Kidney (tissue), 14 donors: Measurements from ENCODE around the gene DSCAML1. TPM values are rescaled to one million over a fixed set of nuclear protein-coding genes. Genes with fewer than 3 reads are reported as not detected.

ENCODE experiments used
- DNase-seq, 5 donors: peaks; one replicate each; pipeline ENCODE4 v3.0.0-alpha.2; 2013 to 2020
- FAIRE-seq: peaks from 2 replicates; lab custom pipeline; 2012; peaks lifted over from hg19 to GRCh38; lab: Jason Lieb, UNC
- H3K27ac ChIP-seq, 2 donors: one replicate each; pipeline ENCODE4 v1.7.0; 2013; ENCODE audit warnings: low read depth in 2 of 2, low read length in 2 of 2, inconsistent platforms in 1 of 2
- H3K27me3 ChIP-seq: one replicate; pipeline ENCODE4 v1.7.1; 2013; ENCODE audit warnings: low read length, inconsistent platforms; ENCODE audit not compliant: control insufficient read depth, insufficient read depth
- H3K36me3 ChIP-seq, 3 donors: one replicate each; pipeline versions ENCODE4 v1.7.0 to v1.7.1; 2013; ENCODE audit warnings: low read length in 3 of 3, control low read depth in 1 of 3, inconsistent platforms in 1 of 3; ENCODE audit not compliant: insufficient read depth in 3 of 3, control insufficient read depth in 2 of 3
- H3K4me1 ChIP-seq, 3 donors: one replicate each; pipeline versions ENCODE4 v1.7.0 to v1.7.1; 2013; ENCODE audit warnings: low read length in 3 of 3, inconsistent platforms in 1 of 3, low read depth in 1 of 3; ENCODE audit not compliant: control insufficient read depth in 2 of 3, insufficient read depth in 2 of 3
- H3K4me3 ChIP-seq, 3 donors: one replicate each; pipeline versions ENCODE4 v1.7.0 to v1.8.1; 2013; ENCODE audit warnings: low read length in 3 of 3, control low read depth in 1 of 3, inconsistent platforms in 1 of 3
- H3K9ac ChIP-seq, 3 donors: one replicate each; pipeline versions ENCODE4 v1.7.0 to v1.7.1; 2013; ENCODE audit warnings: low read length in 3 of 3, control low read depth in 1 of 3, inconsistent platforms in 1 of 3
- H3K9me3 ChIP-seq, 3 donors: one replicate each; pipeline versions ENCODE4 v1.7.0 to v1.7.1; 2013; ENCODE audit warnings: low read length in 3 of 3, control low read depth in 1 of 3, inconsistent platforms in 1 of 3; ENCODE audit not compliant: control insufficient read depth in 2 of 3, insufficient read depth in 1 of 3
- intact Hi-C: fragments of 100-400 bp; cut with DNase I; formaldehyde crosslinking; loops from one replicate; pipeline ENCODE4 v1.11.1; 2022
- polyA plus RNA-seq: library from polyadenylated mRNA; stranded (reverse); fragments of 350-450 nt; fragmentation: Illumina TruSeq; extraction: RNeasy Lipid Tissue Mini Kit (QIAGEN cat#74804); gene quantifications from one replicate; pipeline ENCODE4 v1.2.3, GENCODE V29; 2014; ENCODE audit warnings: low read depth, low replicate concordance; ENCODE audit not compliant: insufficient read depth
- total RNA-seq: library from RNA; stranded (reverse); fragmentation: NEBNext Ultra II Directional; extraction: Animal tissue kit (Norgen Biotek cat#: 25700); gene quantifications from one replicate; pipeline ENCODE4 v1.2.1, GENCODE V29; 2021
- TF ChIP-seq, protein P1 (sequence below): IDR thresholded peaks from 3 replicates; pipeline ENCODE4 v1.5.1; 2012; ENCODE audit warnings: mild to moderate bottlenecking, moderate library complexity, borderline replicate concordance; ENCODE audit not compliant: insufficient read depth; ENCODE audit errors: extremely low read depth
- donor health status: control.
- donor health status: control.
- donor health status: control.
- donor health status: control.
- donor health status: control.
- donor health status: DM: yes; HTN: yes; CAD: no.
- donor health status: Normal renal cell carcinoma (clear cell type).

Gene DSCAML1
- total and polyA plus RNA-seq, 2 donors from 2014 or later, result 0.95 to 17.3 TPM

DNA sequence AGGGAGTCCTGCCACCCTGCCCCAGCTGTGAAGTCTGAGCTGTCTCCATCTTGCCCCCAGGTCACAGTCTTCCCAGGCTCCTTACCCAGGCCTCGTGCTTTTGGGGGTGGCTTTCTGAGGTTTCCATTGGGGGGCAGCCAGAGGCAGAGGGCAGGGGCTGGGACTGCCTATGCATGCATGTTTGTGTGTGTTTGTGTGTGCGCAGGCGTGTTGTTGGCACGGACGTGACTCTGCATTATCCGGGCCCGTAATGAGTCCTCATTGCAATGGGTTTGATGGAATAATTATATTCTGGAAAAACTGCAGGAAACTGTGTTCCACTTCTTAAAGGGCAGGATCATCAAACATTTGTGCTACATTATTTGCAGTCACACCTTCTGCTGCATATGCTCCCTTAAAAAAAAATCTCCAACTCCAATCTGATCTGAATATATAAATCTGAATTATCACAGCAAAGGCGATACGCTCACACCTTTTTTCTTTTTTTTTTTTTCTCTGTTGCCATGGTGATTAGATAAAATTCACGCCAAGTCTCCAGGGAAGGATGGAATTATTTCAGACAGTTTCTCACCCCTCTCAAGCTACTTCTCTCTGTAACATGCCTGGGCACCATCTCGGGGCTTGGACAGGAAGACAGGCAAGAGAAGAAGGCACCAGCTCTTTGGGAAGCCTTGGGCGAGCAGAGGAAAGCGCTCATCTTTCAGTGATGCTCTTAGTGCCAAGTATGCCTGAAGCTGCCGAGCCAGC, 45.9 kb downstream of the DSCAML1 start:
- Histone ChIP-seq H3K4me1 (peaks cover 0 to 8% (median 0%) of the 10 kb centered on the region in 3 donors), H3K27me3 (no peaks in the 10 kb centered on the region), H3K36me3 (no peaks in the 10 kb centered on the region), H3K9ac (no peak overlapping the region), H3K9me3 (no peaks in the 10 kb centered on the region), H3K4me3 (no peak overlapping the region), H3K27ac (no peak overlapping the region)
- TF ChIP-seq, protein P1, sequence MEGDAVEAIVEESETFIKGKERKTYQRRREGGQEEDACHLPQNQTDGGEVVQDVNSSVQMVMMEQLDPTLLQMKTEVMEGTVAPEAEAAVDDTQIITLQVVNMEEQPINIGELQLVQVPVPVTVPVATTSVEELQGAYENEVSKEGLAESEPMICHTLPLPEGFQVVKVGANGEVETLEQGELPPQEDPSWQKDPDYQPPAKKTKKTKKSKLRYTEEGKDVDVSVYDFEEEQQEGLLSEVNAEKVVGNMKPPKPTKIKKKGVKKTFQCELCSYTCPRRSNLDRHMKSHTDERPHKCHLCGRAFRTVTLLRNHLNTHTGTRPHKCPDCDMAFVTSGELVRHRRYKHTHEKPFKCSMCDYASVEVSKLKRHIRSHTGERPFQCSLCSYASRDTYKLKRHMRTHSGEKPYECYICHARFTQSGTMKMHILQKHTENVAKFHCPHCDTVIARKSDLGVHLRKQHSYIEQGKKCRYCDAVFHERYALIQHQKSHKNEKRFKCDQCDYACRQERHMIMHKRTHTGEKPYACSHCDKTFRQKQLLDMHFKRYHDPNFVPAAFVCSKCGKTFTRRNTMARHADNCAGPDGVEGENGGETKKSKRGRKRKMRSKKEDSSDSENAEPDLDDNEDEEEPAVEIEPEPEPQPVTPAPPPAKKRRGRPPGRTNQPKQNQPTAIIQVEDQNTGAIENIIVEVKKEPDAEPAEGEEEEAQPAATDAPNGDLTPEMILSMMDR, result no peak
- FAIRE-seq (no peak), DNase-seq (no peak)
- intact Hi-C loops, result no loop called here

DNA sequence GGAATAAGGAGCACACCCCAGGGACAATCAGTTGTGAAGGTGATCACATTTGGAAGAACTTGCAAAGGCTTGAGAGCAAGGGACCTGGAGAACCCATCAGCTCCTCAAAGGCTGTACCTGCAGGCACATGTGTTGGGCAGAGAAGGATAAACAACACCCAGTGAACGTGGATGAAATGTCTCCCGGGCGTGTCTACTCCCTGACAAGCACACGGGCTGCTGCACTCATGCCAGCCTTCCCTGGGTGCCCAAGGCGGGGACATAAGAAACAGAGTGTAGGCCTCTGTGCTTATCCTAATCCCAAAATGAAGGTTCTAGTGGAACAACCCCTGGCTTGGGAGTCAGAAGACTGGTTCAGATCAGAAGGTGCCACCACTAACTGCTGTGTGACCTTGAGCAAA, 46.7 kb downstream of the DSCAML1 start:
- TF ChIP-seq, protein P1, result no peak
- no peak for FAIRE-seq
- Histone ChIP-seq H3K4me3 (no peak overlapping the region), H3K27me3 (no peaks in the 10 kb centered on the region), H3K9ac (no peak overlapping the region), H3K4me1 (peaks cover 0 to 8% (median 0%) of the 10 kb centered on the region in 3 donors), H3K9me3 (no peaks in the 10 kb centered on the region), H3K27ac (no peak overlapping the region), H3K36me3 (no peaks in the 10 kb centered on the region)
- intact Hi-C loops, result no loop called here
- no peak for DNase-seq

DNA sequence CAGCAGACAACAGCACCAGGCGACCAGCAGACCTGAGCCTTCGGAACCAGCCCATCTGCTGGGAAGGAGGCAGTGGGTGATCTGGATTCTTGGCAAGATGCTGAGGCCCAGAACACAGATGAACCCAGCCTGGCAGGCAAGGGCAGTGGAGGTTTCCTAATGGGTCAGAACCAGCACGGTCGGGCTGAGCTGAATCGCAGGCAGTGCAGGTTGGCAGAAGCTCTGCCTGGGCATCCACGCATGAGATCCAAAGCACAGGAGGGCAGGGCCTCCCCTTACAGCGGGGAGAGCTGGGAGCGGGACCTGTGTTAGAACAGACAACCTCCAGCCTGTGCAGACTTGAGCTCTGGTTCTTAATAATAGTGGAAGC, 47.5 kb downstream of the DSCAML1 start:
- intact Hi-C loops, result no loop called here

More for the DNA sequence above, 47.5 kb downstream of the DSCAML1 start:
- Histone ChIP-seq H3K4me3 (no peak overlapping the region), H3K4me1 (peaks cover 0 to 8% (median 0%) of the 10 kb centered on the region in 3 donors), H3K27ac (no peak overlapping the region), H3K36me3 (no peaks in the 10 kb centered on the region), H3K9me3 (no peaks in the 10 kb centered on the region), H3K27me3 (no peaks in the 10 kb centered on the region), H3K9ac (no peak overlapping the region)
- DNase-seq, result no peak
- FAIRE-seq, result no peak
- TF ChIP-seq, protein P1, result no peak
